SKM-1 (cell line): ENCODE data around the gene PDGFRB.

ENCODE experiments used
- DNase-seq: peaks from one replicate; lab custom pipeline; 2025; ENCODE audit not compliant: unreplicated experiment; lab: John Stamatoyannopoulos, UW

PDGFRB gene

GRCh38 chr5:150069672-150070627 lies 85.7 kb downstream of the PDGFRB start:
- no peak for DNase-seq

- DNase-seq: no peak
Observed at GRCh38 chr5:150068961-150069645, 86.5 kb downstream of the PDGFRB start.

- DNase-seq: no peak
Observed at GRCh38 chr5:150068472-150068871, 87.2 kb downstream of the PDGFRB start.

GRCh38 chr5:150068071-150068470 lies 87.6 kb downstream of the PDGFRB start:
- DNase-seq: no peak

GRCh38 chr5:150067405-150067960 lies 88.2 kb downstream of the PDGFRB start:
- no peak for DNase-seq

GRCh38 chr5:150066901-150067396 lies 88.7 kb downstream of the PDGFRB start:
- no peak for DNase-seq

- no peak for DNase-seq
Observed at GRCh38 chr5:150066436-150066835, 89.2 kb downstream of the PDGFRB start.

- no peak for DNase-seq
Observed at GRCh38 chr5:150065886-150066285, 89.8 kb downstream of the PDGFRB start.

- DNase-seq: no peak
Observed at GRCh38 chr5:150065346-150065745, 90.3 kb downstream of the PDGFRB start.

GRCh38 chr5:150064681-150065220 lies 90.9 kb downstream of the PDGFRB start:
- no peak for DNase-seq
